Skin of body (tissue), 1 donor: ENCODE data around the gene SLC26A1. TPM values are rescaled to one million over a fixed set of nuclear protein-coding genes. Genes with fewer than 3 reads are reported as not detected.

Source experiments
- total RNA-seq: library from RNA; depleted of rRNA; stranded (reverse); fragments of >200 nt; gene quantifications from one replicate; pipeline ENCODE4 v1.2.3, GENCODE V29; 2014

The SLC26A1 gene
- total RNA-seq, 1 donor from 2014 or later: 0.30 TPM

Other genes with a start within 250 kb of the SLC26A1 start
- 0.30 TPM for gene CPLX1, start 167.3 kb downstream of the SLC26A1 start, total RNA-seq
- gene GAK, start 61.1 kb downstream of the SLC26A1 start, total RNA-seq: 45.2 TPM
- 25.4 TPM for gene TMEM175, start 60.9 kb downstream of the SLC26A1 start, total RNA-seq
- gene DGKQ, start 19.8 kb downstream of the SLC26A1 start, total RNA-seq: 4.8 TPM
- gene IDUA, start 6.4 kb downstream of the SLC26A1 start, total RNA-seq: 6.9 TPM
- 15.0 TPM for gene FGFRL1, start 18.2 kb upstream of the SLC26A1 start, total RNA-seq
- 3.4 TPM for gene RNF212, start 120.2 kb upstream of the SLC26A1 start, total RNA-seq
- gene SPON2, start 179.2 kb upstream of the SLC26A1 start, total RNA-seq: 46.1 TPM